HG02588 (cell line): ENCODE measurements around the gene ROPN1L.
A peak's percentile ranks its signal among the peaks of the same experiment; 100 is the strongest.

Experiments used
- ATAC-seq: cut with Tn5 transposase; IDR thresholded peaks from one replicate; pipeline ENCODE4 v1.9.1; 2021; ENCODE audit warnings: mild to moderate bottlenecking, moderate library complexity; ENCODE audit not compliant: unreplicated experiment

The ROPN1L gene

DNA sequence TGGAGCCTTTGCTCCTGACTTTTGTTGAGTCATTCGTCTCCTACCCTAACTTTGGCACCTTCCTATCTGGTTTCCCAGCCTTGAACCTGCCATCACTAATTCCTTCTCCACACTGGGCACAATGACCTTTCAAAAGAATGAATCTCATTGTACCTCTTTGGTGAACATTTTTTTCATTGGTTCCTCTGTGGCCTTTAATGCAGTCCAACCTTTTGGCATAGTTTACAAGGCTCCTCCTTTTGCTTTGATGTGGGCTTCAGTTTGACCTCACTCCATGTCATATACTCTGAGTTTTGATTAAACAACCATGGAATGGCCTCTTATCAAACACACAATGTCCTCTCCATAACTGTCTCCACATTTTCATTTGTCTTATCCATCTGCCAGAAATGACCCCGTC lies 14.5 kb upstream of the ROPN1L start:
- ATAC-seq = no peak

DNA sequence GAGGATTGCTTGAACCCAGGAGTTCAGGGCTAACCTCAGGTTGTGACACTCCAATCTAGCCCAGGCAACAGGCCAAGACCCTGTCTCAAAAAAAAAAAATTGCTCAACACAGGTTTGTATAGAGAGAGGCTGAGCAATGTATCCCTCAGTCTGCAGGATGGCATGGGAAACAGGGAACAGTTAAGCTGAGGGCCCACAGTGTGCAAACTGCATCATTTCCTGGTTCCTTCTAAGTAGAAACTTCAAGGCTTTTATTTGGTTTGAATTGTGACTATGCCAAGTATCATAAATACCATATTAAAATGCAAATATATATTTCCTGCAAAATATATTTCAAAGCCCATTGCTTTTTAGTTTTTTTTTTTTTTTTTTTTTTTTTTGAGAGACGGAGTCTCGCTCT lies 13.7 kb upstream of the ROPN1L start:
- no peak for ATAC-seq

DNA sequence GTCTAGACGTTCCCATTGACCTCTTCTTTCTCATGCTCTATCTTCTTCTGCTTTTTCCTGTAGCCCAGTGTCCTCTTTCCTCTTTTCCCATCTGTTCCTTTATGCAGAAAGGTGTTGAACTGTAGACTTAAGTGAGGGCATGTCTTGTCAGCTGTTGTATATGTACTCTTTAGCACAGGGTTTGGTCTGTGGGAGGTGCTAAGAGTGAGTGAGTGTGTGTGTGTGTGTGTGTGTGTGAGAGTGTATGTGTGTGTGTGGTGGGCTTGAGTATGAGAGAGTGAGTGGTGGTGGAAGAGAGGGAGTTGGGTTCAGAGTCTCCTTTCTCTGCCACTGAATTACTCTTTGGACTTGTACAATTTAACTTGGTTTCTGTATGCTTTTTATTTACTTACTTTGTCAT lies 10.3 kb upstream of the ROPN1L start:
- ATAC-seq = no peak

DNA sequence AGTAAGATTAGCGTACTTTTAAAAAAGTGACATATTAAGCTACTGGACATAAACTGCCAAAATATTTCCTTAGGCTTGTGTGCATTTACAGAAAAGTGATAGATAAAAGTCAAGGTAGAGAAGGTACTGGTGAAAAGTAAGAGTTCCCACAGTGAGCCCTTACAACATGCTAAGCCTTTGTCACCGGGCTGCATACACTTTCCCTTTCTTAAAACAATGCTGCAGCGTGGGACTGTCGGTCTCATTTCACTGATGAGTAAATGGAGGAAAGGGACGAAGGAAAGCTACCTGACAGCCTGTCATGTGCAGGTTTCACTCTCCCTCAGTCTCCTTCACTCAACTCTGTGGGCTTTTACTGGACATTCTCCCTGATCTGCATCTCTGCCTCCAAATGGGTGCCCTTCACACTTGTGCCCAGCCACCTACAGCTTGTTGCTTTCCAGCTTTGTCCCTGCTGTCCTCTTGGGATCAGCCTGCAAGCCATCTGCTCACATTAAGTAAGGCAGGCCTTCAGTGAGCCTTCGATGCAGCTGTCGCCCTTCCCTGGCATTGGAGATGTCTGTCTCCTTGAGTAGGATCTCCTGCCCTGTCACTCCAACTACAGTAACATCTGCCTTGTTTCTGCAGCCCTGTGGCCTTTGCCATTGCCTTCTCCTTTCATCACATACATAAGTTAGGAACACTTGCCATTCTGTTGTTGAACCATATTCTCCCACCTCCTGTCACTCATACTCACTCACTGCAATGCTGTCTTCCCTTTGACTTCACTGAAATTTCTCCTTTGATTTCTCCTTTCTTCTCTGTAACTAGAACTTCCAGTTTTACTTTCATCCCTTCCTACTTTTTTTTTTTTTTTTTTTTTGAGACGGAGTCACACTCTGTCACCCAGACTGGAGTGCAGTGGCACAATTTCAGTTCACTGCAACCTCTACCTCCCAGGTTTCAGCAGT lies 9.3 kb upstream of the ROPN1L start:
- ATAC-seq = no peak

DNA sequence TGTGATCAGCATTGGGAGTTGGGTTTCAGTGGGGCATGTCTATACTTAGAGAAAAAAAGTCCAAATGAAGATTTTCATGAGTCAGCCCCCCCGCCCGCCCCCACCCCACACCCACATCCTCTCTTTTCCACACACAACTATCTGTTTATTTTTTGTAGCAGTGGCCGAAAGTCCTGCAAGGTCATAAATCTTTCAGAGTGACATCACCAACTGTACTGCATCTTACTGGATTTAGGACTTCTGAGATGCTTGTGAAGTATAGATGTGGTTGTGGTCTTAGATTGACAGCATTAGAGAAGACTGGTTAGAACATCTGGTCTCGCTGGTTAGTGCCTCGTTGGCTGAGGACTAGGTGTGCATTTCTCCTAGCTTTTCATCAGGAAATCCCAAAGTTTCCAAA lies 7.3 kb upstream of the ROPN1L start:
- ATAC-seq = no peak

DNA sequence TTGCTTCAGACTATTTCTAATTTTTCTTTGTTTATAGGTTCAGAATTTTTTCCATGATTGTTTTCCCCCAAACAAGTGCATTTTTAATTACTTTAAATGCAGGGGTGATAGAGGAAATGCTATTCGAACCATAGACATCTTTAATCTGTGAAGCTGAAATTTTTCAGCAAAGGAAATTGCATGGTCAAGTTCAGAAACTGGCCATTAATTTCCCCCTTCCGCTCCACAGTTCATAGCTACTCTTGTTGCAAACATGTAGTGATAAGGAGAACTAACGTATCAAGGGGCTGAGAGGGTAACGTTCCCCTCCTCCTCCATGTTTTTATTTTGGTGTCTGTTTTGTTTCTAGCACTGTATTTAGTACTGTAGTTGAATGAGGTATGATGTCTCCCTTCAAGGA lies 3.4 kb upstream of the ROPN1L start:
- no peak for ATAC-seq

DNA sequence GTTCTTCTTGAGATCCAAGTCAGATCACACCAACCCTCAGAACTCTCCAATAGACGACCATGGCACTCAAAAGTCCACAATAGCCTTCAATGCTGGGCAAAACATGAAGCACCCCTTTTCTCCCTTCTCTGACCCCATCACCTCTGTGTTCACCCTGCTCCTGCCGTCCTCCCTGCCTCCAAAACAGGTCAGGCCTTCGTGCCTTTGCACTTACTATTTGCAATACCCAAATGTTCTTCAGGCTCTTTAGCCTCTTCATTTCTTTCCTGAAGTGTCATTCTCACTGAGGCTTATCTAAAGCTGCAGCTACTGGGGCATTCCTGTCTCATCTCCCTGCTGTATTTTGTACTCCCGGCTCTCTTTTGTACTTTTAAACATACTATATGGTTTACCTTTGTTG lies 2.0 kb upstream of the ROPN1L start:
- ATAC-seq = no peak

DNA sequence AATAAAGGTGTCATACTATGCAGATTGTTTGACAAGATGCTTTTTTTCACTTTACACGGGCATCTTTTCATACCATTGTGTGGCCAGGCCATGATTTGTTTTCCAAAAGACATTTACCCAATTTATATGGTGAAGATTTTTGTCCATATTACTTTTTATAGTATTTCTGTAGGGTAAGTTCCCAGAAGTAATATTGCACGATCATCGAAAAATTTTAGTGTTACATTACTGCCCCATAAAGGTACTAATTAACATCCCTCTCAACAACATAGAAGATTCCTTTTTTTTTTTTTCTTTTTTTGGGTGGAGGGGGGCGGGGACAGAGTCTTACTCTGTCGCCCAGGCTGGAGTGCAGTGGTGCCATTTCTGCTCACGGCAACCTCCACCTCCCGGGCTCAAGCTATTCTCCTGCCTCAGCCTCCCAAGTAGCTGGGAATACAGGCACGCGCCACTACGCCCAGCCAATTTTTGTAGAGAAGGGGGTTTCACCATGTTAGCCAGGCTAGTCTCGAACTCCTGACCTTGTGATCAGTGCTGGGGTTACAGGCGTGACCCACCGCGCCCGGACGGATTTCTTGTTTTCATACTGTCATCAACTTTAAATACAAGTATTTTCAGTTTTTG lies 1.2 kb upstream of the ROPN1L start:
- ATAC-seq = no peak

DNA sequence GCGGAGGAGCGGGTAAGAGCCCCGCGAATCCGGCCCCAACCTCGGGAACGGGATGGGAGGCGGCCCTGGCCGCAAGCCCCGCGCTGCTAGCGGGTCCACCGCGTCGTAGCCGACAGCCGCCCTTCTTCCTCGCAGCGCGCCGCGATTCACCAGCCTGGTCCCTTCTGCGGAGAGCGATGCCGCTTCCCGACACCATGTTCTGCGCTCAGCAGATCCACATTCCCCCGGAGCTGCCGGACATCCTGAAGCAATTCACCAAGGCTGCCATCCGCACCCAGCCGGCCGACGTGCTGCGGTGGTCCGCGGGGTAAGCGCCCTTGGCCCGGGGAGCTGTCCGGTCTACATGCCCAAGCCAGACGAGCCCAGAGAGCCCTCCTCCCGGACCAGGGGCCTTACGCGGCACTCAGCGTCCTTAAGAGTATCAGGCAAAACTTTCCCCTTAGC lies 335 bp downstream of the ROPN1L start:
- peak; percentile 43 for ATAC-seq

DNA sequence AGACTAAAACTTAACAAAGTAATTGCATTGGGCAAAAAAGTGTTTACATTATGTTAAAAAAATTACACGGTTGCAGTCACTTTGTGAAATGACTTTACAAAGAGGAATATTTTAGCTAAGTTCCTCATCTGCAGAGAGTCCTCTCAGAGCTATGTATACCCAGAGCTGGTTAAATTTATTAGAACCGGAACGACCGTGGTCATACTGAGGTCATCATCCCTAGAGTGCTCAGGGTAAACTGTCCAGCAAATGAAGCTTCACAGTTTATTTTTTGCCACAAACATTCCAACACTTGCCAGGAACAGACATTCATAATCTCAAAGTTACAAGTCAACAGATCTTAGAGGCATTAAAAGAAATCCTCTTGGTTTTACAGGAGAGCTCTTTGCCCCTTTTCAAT lies 897 bp downstream of the ROPN1L start:
- ATAC-seq = no peak

DNA sequence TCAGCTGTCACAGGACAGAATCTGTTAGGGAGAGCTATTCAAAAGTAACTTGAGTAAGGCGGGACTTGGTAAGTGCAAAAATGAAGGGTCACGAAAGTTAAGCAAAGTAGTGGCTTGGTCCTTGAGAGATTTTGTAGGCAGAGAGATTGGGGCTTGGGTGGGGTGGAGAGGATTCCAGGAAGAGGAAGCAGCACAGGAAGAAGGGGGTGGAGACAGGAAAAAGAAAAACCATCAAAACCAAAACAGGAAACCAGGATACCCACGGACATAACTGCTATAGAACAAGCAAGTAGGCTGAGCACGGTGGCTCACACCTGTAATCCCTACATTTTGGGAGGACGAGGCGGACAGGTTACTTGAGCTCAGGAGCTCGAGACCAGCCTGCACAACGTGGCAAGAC lies 3.7 kb downstream of the ROPN1L start:
- ATAC-seq = no peak

DNA sequence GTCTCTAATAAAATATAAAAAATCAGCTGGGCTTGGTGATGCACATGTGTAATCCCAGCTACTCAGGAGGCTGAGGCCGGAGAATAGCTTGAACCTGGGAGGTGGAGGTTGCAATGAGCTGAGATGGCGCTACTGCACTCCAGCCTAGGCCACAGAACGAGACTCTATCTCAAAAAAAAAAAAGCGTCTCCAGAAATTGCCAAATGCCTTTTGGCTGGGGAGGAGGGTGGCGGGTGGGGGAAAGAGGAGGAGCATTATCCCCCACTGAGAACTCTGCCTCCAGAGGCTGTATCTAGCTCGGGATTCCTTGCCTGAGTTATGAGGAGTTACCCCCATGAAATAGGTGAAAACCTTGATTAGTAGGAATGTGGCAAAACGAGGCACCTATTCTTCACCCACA lies 4.8 kb downstream of the ROPN1L start:
- no peak for ATAC-seq

DNA sequence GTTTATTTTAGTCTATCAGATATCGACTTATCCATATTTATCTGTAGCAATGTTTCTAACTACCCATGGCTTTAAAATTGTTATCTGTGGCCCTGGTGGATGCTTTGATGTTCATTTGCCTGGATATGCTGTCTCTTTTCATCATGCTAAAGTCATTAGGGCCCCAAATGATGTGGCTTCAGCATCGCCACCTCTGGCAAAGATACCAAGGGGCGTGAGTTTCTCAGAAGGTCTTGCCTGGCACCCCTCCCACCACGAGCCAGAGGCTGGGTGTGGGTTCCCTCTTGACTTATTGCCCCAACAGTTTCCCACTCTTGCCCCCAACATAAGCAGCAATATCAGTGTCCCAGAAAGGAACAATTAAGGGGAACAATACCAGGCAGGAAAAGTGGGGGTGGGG lies 5.4 kb downstream of the ROPN1L start:
- no peak for ATAC-seq

DNA sequence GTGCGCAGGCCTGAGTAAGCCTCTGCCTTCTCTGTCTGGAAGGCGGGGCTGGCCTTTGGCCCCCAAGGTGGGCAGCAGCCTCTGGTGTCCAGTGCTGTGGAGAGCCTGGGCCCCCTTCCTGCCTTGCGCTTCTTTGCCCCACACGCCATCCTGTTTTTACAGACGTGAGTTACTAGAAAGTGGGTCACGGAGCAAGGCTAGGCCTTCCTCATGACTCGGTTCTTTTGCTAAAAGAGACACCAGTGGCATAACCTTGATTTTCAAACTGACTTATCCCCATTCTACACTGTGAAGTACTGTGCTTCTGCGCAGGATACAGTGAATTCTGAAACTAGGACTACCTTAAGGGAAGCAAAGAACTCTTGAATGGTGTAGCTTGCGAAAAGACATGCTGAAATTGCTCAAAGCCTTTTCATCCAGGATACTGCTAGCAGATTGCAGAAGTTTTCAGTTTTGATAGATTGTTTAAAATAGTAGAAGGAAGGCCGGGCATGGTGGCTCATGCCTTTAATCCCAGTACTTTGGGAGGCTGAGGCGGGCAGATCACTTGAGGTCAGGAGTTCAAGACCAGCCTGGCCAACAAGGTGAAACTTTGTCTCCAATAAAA lies 7.2 kb downstream of the ROPN1L start:
- no peak for ATAC-seq

DNA sequence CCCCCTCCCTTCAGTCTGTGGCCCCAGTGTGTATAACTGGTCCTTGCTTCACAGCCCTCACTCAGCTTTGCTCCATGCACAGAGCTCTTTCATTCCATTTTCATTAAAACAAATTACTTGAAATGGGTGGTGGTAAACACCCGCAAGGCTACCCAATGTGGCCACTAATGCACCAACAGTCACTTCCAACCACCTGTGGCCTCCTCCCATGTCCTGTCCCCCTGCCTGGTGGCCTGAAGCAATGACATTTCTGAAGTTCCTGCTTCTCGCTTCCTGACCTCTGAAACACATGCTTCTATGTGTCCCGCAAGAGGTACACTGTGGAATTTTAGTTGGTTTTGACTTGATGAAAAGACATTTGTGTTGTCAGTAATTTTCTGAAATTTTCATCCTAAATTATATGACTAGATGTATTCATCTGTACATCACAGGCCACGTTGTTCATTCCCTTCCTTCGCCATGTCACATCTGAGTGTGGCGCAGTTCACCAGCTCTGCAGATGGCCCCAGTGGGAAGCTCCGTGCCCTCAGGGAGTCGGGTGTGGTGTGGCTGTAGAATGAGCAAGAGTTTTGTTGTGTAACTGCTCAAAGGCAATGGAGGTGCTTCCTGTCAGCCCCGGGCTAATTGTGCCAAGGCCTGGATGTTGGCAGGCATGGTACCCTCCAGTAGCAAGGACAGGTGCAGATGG lies 9.6 kb downstream of the ROPN1L start:
- ATAC-seq = no peak

DNA sequence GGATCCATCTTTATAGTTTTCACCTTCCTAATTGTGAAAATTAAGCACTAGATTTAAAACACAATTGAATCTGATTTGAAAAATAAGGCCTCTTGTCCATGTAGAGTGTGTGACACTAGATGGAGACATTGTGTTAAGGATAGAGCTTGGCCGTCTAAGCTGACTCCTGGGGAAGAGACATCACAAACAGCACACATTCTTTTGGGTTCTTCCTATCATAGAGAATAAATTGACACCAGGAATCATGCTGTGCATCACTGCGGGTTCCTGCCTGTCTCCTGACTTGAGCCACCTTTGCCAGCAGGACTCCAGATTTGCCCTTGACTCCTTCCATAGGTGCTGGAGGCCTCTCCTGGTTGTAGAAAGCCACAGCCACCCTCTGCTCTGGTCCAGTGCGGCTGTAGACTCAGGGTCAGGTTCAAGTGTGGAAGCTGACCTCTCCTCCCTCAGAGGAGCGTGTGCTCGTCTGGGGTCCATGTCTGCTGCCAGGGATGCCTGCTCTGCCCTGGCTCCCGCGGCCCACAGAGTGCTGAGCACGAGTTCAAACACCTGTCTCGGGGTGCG lies 11.2 kb downstream of the ROPN1L start:
- ATAC-seq = peak; percentile 69

DNA sequence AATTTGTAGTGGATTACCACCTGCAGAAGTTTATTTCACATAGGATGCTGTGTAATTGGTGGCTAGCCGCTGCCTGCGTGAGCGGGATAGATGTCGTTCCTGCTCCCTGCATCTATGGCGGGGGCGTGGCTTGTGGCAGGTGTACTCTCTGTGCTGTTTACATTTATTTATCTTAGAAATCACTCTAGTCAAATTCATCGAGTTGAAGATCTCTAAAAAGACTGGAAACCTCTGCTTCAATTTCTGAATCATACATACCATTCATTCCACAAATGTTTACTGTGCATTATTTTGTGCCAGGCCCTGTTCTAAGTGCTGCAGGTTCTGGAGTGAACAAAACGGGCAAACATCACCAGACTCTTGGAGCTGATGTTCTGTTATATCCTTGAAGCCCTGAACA lies 11.9 kb downstream of the ROPN1L start:
- no peak for ATAC-seq

DNA sequence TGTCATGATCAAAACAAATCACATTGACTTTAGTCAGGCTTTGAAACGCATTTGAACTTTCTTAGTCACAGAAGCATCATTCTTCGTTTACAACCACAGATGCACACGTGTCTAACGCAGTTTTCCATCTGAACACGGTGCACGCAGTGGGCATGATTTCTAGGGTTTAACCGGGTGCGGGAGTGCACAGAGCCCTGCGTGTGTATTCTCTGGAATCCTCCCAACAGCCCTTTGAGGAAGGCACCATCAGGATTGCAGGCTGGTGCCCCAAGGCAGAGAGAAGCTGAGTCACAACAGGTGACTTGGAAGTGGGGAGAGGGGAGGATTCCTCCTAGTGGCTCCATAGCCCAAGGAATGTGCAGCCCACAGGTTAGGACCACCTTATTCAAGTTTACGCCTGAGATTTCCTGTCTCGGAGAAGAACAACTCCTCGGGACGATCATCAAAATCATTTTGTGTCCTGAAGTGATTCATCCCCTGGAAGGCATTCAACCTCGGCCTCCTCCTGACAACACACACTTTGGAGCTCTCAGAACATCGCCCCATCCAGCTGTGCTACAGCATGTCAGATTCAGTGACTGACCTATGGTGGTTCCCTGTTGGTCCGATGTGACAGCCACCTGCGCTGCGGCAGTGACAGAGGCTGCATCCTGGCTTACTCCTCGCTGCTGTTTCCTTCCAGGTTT lies 13.1 kb downstream of the ROPN1L start:
- ATAC-seq = no peak

DNA sequence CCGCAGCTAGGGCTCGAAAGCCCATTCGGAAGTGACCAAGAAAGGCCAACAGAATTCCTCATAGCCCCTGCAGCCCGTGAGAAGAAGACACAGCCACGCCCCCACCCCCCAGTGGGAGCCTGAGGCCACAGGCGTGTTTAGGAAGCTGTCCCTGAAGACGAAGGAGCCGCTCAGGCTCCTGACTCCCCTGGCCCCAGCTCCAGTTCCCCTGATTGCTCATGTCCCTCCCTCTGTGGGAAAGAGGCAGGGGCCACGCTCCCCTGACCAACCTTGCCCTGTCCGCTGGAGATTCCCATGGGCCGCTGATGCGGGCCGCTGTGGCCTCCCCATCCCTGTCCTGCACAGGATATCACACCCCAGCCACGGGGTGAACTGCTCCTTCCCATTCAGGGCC lies 13.6 kb downstream of the ROPN1L start:
- ATAC-seq = no peak

DNA sequence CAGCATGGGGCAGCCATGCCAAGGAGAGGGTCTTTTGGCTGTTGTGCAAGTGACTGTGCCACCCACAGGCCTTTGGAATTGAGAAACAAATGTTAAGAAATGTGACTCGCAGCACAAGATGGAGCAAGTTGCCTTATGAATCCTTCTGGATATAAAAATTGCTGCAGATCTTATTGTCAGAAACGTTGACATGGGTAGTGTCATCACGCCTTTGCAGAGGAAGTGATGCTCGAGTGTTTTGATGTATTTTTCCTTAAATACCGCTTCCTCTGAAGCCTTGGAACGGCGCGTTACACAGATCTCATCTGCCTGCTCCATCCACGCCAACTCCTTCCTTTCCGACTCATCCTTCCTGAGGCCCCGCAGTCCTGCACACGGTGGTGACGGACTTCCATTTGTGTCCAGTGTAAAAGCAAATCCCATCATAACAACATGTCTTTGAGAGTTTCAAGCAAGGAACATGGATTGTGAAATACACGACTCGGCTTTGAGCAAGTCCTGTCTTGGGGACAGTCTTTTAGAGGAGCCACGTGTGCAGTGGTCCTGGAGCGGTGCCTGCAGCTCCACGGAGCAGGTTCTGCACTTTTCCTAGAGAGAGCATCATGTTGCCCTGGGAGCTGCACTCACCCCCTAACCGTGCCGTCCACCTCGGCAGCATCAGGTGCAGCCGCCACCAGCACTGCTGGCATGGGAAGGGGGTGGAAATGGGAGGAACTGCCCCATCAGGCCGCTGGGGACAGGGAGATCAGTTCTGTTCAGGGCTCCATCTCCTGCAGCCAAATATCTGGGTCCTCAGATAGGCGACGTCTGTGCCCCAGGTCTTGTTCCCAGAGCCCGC lies 15.1 kb downstream of the ROPN1L start:
- ATAC-seq = no peak
